ENCODE data around the gene CPNE1. TPM values are rescaled to one million over a fixed set of nuclear protein-coding genes. Genes with fewer than 3 reads are reported as not detected.

CPNE1 gene
- total and polyA plus RNA-seq, 2 experiments from 2014 or later = 166 to 172 TPM

- WGBS, 2 experiments (ENCODE audit: low coverage in 1 of 2, low lambda C conversion rate in 2 of 2, missing lambda C conversion rate in 2 of 2) = 77 to 82% methylated on average over 2 of the region's 2 CpGs
- in situ Hi-C loops (cut with MboI) = no loop called here
- no peak for DNase-seq
- H3K4me2 ChIP-seq (ENCODE audit: unreplicated experiment) = no peak overlapping the region
- no peaks in the 10 kb centered on the region for H3K9me3 ChIP-seq (ENCODE audit: low read depth)
- no peaks in the 10 kb centered on the region for H4K20me1 ChIP-seq (ENCODE audit: insufficient read depth)
- H3F3A ChIP-seq (ENCODE audit: insufficient read depth) = no peaks in the 10 kb centered on the region
- no peak overlapping the region for H3K27ac ChIP-seq
- no peak overlapping the region for H3K9ac ChIP-seq
- no peak overlapping the region for H2AFZ ChIP-seq
- TF ChIP-seq EZH2phosphoT487 (IDR thresholded peaks at IDR 0.05; ENCODE audit: insufficient read depth, low read depth) (no peak), EZH2 (IDR thresholded peaks at IDR 0.05; ENCODE audit: insufficient read depth, poor library complexity, severe bottlenecking) (no peak)
- H3K4me1 ChIP-seq (ENCODE audit: insufficient read depth) = no peaks in the 10 kb centered on the region
- H3K4me3 ChIP-seq = no peak overlapping the region
- H3K27me3 ChIP-seq (replicated peaks; ENCODE audit: insufficient read depth) = no peaks in the 10 kb centered on the region
- no peaks in the 10 kb centered on the region for H3K36me3 ChIP-seq (ENCODE audit: low read depth)
- no peaks in the 10 kb centered on the region for H3K9me2 ChIP-seq (ENCODE audit: insufficient read depth)
- H3K79me2 ChIP-seq (ENCODE audit: insufficient read depth) = no peaks in the 10 kb centered on the region
These were observed 77.3 kb downstream of the CPNE1 start for GRCh38 chr20:35587436-35587835.

- Histone ChIP-seq H3F3A (ENCODE audit: insufficient read depth) (no peaks in the 10 kb centered on the region), H3K4me1 (ENCODE audit: insufficient read depth) (no peaks in the 10 kb centered on the region), H3K27me3 (replicated peaks; ENCODE audit: insufficient read depth) (no peaks in the 10 kb centered on the region), H3K4me2 (ENCODE audit: unreplicated experiment) (no peak overlapping the region), H3K4me3 (no peak overlapping the region), H4K20me1 (ENCODE audit: insufficient read depth) (no peaks in the 10 kb centered on the region), H3K9me2 (ENCODE audit: insufficient read depth) (no peaks in the 10 kb centered on the region), H3K79me2 (ENCODE audit: insufficient read depth) (no peaks in the 10 kb centered on the region), H3K9me3 (ENCODE audit: low read depth) (no peaks in the 10 kb centered on the region), H3K9ac (no peak overlapping the region), H3K36me3 (ENCODE audit: low read depth) (no peaks in the 10 kb centered on the region), H2AFZ (no peak overlapping the region), H3K27ac (no peak overlapping the region)
- no peak for TF ChIP-seq EZH2 (IDR thresholded peaks at IDR 0.05; ENCODE audit: insufficient read depth, poor library complexity, severe bottlenecking)
- TF ChIP-seq EZH2phosphoT487 (IDR thresholded peaks at IDR 0.05; ENCODE audit: insufficient read depth, low read depth) = no peak
- in situ Hi-C loops (cut with MboI) = no loop called here
- WGBS, 2 experiments (ENCODE audit: low coverage in 1 of 2, low lambda C conversion rate in 2 of 2, missing lambda C conversion rate in 2 of 2) = 86 to 90% methylated on average over 6 of the region's 6 CpGs
- no peak for DNase-seq
These were observed 77.8 kb downstream of the CPNE1 start for GRCh38 chr20:35586751-35587425.

- in situ Hi-C loops (cut with MboI) = no loop called here
- Histone ChIP-seq H2AFZ (no peak overlapping the region), H3K9me2 (ENCODE audit: insufficient read depth) (no peaks in the 10 kb centered on the region), H3K27ac (no peak overlapping the region), H3K4me2 (ENCODE audit: unreplicated experiment) (no peak overlapping the region), H3K79me2 (ENCODE audit: insufficient read depth) (no peaks in the 10 kb centered on the region), H4K20me1 (ENCODE audit: insufficient read depth) (no peaks in the 10 kb centered on the region), H3K36me3 (ENCODE audit: low read depth) (no peaks in the 10 kb centered on the region), H3K4me1 (ENCODE audit: insufficient read depth) (no peaks in the 10 kb centered on the region), H3F3A (ENCODE audit: insufficient read depth) (no peaks in the 10 kb centered on the region), H3K4me3 (no peak overlapping the region), H3K27me3 (replicated peaks; ENCODE audit: insufficient read depth) (no peaks in the 10 kb centered on the region), H3K9me3 (ENCODE audit: low read depth) (no peaks in the 10 kb centered on the region), H3K9ac (no peak overlapping the region)
- DNase-seq = no peak
- no peak for TF ChIP-seq EZH2phosphoT487 (IDR thresholded peaks at IDR 0.05; ENCODE audit: insufficient read depth, low read depth)
- no peak for TF ChIP-seq EZH2 (IDR thresholded peaks at IDR 0.05; ENCODE audit: insufficient read depth, poor library complexity, severe bottlenecking)
- 79 to 80% methylated on average over 15 to 18 of the region's 18 CpGs for WGBS, 2 experiments (ENCODE audit: low coverage in 1 of 2, low lambda C conversion rate in 2 of 2, missing lambda C conversion rate in 2 of 2)
These were observed 80.8 kb downstream of the CPNE1 start for GRCh38 chr20:35583636-35584560.

DNA sequence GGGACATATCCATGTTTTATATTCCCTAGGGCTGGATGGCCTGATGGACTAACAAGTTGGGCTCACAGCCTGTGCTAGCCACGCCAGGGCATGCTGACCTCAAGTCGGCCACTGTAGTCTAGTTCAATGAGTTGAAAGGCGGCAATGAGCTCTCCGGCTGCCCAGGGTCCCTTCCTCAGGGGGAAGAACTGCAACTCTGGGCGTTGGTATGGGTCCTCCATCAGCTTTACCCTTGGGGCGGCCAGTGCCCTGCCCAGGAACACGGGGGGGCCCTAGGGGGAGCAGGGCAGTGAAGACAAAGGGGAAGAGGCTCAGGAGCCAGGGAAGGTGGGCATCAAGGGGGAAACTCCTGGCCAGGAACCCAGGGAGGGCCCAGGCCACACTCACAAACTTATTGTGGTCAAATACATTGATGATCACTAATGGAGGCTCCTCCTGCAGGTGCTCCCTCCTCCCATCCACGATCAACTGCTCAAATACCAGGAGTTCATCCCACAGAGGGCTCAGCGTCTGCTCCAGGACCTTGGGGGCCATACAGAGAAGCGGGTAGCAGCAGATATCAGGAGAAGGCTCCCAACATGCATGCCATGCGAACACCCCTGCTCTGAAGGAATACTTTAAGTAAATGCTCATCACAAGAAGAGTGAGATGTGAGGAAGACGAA, 81.8 kb downstream of the CPNE1 start:
- WGBS, 2 experiments (ENCODE audit: low coverage in 1 of 2, low lambda C conversion rate in 2 of 2, missing lambda C conversion rate in 2 of 2) = 77 to 86% methylated on average over 12 of the region's 12 CpGs
- Histone ChIP-seq H4K20me1 (ENCODE audit: insufficient read depth) (no peaks in the 10 kb centered on the region), H3K36me3 (ENCODE audit: low read depth) (no peaks in the 10 kb centered on the region), H3K9me2 (ENCODE audit: insufficient read depth) (no peaks in the 10 kb centered on the region), H3K9ac (no peak overlapping the region), H3K27me3 (replicated peaks; ENCODE audit: insufficient read depth) (no peaks in the 10 kb centered on the region), H3K4me3 (no peak overlapping the region), H3K4me1 (ENCODE audit: insufficient read depth) (no peaks in the 10 kb centered on the region), H3K79me2 (ENCODE audit: insufficient read depth) (no peaks in the 10 kb centered on the region), H3K9me3 (ENCODE audit: low read depth) (no peaks in the 10 kb centered on the region), H2AFZ (no peak overlapping the region), H3F3A (ENCODE audit: insufficient read depth) (no peaks in the 10 kb centered on the region), H3K4me2 (ENCODE audit: unreplicated experiment) (no peak overlapping the region), H3K27ac (no peak overlapping the region)
- in situ Hi-C loops (cut with MboI) = no loop called here
- DNase-seq = no peak
- TF ChIP-seq EZH2 (IDR thresholded peaks at IDR 0.05; ENCODE audit: insufficient read depth, poor library complexity, severe bottlenecking) = no peak
- no peak for TF ChIP-seq EZH2phosphoT487 (IDR thresholded peaks at IDR 0.05; ENCODE audit: insufficient read depth, low read depth)
